NCI-H1436 treated with DMSO at 0.1 percent for 48 hours (cell line): Measurements from ENCODE around the gene VMP1.
"Not testable (repeated sequence)": the region's sequence is repeated elsewhere in the genome, so short reads cannot be mapped to it uniquely, and the experiment has no call there.

Experiments used
- DNase-seq: peaks from one replicate; lab custom pipeline; 2025; lab: John Stamatoyannopoulos, UW

The VMP1 gene

GRCh38 chr17:59779521-59779920, 72.1 kb downstream of the VMP1 start:
- DNase-seq: no peak

GRCh38 chr17:59780548-59780947, 73.1 kb downstream of the VMP1 start:
- not testable (repeated sequence) for DNase-seq

DNA sequence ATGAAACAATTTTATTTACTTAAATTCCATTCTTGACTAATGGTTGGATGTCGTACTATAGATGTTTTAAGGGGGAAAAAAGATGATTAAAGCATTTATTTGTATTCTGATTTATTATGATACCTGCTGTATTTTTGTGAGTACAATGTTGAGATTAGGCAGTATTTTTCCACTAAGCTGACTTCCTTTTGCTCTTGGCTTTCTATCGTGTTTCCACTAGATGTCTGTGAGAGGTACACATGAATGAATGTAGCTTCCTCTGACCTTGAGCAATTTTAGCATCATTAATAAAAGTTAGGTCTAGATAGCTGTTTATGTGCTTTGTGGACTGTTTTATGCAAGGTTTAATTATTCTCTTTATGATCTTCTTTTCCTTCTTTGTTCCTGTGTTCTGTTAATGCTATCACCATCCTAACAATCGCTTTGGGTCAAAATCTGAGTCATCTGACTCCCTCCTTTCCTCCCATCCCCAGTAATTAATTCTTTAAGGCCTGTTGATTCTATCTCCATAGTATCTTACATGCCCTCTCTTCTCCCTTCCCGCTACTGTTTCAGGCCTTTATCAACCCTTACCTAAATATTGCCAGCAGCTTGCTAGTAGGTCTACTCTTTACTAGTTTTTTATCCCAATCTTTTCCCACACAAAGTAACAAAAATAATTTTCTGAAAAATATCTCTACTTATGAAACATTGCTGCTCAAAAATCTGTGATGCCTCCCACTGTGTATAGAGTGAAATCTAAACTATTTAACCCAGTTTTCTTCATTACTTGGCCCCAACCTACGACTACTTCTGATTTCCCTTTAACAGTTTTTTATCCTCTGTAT, 76.0 kb downstream of the VMP1 start:
- DNase-seq: no peak

DNA sequence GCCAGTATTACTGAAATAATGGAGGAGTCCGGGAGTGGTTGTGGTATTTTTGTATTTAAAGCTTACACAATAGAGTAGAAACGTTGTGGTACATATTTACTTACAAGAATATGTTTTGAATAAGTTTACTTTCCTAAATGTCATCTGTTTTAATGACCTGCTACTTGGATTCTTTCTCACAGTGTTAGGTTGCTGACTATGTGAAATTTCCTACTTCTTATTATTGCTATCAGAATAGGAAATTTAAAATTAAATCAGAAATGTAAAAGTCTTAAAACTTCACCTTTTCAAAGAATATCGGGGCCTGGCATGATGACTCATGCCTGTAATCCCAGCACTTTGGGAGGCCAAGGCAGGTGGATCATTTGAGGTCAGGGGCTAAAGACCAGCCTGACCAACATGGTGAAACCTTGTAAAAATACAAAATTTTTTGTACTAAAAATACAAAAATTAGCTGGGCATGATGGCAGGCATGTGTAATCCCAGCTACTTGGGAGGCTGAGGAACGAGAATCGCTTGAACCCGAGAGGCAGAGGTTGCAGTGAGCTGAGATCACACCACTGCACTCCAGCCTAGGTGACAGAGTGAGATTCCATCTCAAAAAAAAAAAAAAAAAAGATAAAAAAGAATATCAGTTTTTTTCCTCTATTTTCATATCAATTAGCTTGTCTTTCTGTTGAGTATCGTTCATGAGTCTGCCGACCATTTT, 77.8 kb downstream of the VMP1 start:
- DNase-seq: no peak

- DNase-seq: no peak
Observed at GRCh38 chr17:59786213-59786535, 78.7 kb downstream of the VMP1 start.

DNA sequence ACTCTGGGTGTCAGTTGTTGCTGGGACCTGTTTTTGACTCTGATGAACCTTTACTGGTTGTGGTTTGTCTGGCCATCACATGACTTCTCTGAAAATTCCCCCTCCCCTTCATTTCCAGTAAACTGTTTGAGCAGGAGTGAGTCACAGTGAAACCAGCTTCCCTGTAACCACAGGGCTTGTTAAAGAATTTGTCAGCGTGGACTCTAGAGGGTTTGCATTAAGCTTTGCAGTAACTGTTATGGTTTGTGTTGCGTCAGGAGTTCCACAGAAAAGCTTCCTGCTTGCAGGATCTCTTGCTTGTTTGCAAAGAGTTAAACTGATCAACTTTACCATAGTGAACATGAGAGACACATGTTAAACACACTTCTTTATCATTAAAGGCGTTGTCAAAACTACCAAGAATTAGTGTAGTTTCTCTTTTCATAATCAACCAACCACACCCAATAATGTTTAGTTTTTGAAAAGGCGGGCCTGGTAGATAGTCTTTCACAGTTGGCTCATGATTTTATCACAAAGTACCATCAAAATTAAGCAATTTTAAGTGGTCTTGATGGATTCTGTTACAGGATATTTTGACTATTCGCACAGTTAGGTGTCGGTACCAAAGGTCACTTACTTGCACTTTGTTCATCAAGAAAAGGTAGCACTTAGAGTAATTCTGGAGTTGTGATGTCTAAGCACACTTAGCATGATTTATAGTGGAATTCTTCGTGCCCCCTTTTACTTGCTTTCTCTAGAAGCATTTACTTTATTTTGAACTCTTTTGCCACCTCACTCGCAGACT, 79.3 kb downstream of the VMP1 start:
- no peak for DNase-seq

DNA sequence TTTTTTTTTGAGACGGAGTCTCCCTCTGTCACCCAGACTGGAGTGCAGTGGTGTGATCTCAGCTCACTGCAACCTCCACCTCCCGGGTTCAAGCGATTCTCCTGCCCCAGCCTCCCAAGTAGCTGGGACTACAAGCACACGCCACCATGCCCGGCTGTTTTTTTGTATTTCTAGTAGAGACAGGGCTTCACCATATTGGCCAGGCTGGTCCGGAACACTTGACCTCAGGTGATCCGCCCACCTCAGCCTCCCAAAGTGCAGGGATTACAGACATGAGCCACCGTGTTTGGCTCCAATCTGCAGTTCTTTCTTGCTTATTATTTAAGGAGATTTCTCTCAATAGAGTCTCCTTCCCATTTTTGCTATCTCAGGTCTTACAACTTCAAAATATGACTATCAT, 82.4 kb downstream of the VMP1 start:
- not testable (repeated sequence) for DNase-seq

- DNase-seq: not testable (repeated sequence)
Observed at GRCh38 chr17:59790418-59790817, 83.0 kb downstream of the VMP1 start.

DNA sequence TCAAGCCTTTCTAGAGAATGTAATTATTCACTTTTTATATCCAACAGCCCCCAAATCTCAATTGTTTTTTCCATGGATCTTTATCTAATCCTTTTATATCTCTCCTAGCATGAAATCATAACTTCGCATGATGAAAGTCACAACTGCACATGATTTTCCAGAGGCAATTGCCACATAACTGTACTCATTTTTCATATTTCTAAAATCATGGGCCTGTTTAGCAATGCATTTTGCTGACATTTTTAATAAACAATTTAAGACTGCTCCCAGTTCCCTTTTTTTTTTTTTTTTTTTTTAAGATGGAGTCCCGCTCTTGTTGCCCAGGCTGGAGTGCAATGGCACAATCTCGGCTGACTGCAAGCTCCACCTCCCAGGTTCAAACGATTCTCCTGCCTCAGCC, 83.5 kb downstream of the VMP1 start:
- no peak for DNase-seq

DNA sequence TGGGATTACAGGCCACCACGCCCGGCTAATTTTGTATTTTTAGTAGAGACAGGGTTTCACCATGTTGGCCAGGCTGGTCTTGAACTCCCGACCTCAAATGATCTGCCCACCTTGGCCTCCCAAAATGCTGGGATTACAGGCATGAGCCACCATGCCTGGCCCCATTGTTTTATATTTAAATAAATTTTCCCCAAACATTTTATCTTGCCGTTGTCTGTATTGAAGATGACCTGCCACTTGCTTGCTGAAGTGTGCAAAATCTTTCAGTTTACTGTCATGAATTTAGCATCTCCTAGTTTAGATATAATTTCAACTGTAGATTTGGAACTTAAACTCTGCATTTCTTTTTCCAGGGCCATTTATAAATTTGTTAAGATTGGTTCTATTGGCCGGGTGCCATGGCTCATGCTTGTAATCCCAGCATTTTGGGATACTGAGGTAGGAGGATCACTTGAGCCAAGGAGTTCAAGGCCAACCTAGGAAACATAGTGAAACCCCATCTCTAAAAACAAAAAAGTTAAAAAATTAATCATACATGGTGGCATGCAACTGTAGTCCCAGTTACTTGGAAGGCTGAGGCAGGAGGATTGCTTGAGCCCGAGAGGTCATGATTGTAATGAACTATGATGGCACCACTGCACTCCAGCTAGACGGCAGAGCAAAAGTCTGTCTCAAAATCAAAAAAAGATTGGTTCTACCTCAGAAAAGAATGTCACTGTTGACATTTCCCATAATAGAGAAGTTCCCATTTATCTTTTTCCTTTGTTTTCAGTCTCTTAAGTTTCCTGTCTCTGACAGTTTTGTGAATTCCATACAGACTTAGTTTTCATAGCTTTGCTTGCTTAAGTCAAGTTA, 84.4 kb downstream of the VMP1 start:
- DNase-seq: no peak

- not testable (repeated sequence) for DNase-seq
Observed at GRCh38 chr17:59792458-59792823, 85.0 kb downstream of the VMP1 start.

DNA sequence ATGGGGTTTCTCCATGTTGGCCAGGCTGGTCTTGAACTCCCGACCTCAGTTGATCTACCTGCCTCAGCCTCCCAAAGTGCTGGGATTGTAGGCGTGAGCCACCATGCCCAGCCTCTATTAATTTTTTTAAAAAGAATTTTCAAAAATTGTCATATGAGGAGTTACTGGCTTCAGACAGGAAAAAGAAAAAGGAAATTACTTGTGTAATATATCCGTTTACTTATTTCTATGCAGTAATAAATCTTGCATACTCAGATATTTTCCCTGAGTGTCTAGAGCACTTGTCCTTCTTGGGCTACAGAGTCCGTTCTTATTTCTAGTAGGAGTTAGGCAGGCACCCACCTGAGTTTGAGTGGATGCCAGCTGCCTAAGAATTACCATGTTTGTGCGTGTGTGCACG, 85.8 kb downstream of the VMP1 start:
- DNase-seq: no peak

DNA sequence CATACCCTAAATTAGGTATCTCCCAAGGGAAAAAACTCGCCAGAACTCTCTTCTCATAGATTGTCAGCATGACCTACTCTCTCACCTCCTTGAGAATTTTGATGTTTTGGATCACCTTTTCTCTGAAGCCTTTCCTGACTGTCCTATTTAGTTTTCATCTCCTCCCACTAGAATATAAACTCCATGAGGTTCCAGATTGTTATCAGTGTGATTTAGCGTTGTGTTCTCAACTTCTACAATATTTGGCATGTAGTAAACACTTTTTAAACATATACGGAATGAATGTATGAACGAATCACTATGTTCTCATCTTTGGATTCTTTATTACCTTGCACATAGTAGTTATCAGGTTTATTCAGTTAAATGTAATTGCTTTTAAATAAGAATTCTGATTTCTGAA, 88.7 kb downstream of the VMP1 start:
- no peak for DNase-seq

DNA sequence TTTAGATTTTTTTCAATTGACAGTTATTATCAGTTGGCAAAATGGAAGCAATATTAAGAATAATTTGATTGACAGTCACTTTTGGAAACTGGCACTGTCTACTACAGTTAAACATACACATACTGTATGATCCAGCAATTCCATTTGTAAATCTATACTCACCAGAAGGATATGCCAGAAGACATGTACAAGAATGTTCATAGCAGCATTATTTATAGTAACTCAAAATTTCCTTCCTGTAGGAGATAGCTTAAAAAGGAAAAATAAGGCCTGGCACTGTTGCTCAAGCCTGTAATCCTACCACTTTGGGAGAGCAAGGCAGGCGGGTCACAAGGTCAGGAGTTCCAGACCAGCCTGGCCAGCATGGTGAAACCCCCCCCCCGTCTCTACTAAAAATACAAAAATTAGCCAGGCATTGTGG, 89.3 kb downstream of the VMP1 start:
- DNase-seq: no peak

- DNase-seq: no peak
Observed at GRCh38 chr17:59798111-59798510, 90.7 kb downstream of the VMP1 start.

DNA sequence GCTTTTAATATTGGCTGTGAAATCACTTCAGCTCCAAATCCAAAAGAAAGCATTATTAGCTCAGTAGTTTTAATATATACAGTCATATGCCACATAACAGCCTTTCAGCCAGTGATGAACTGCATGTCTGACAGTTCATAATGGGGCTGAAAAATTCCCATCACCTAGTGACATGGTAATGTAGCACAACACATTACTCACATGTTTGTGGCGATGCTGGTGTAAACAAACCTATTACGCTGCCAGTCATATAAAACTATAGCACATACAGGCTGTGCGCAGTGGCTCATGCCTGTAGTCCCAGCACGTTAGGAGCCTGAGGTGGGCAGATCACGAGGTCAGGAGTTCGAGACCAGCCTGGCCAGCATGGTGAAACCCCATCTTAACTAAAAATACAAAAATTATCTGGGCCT, 93.1 kb downstream of the VMP1 start:
- no peak for DNase-seq

- no peak for DNase-seq
Observed at GRCh38 chr17:59802160-59802559, 94.7 kb downstream of the VMP1 start.

DNA sequence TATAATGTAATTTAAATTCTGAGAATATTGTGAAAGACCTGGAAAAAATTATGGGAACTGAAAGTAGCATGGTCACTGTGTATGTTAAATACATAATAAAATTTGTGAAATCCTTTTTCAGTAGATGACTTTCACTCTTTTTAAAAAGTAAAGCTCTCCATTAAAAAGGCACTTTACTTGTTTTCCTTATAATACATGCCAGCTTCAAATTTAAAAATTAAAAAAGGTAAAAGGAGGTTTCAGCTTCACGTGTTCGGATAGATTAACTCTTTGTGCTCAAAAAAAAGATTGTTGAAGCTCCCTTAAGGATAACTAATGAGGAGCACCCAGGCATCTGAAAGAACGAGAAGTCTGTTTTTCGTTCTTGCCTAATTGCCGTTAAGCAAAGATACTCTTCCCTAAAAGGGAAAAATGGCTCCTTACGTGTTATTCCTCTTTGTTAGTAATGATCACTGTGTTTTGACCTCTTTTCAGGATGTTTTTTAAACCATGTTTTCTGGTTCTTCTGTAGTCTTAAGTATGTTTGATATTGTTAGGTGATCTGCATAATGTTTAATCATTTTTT, 97.5 kb downstream of the VMP1 start:
- DNase-seq: no peak

DNA sequence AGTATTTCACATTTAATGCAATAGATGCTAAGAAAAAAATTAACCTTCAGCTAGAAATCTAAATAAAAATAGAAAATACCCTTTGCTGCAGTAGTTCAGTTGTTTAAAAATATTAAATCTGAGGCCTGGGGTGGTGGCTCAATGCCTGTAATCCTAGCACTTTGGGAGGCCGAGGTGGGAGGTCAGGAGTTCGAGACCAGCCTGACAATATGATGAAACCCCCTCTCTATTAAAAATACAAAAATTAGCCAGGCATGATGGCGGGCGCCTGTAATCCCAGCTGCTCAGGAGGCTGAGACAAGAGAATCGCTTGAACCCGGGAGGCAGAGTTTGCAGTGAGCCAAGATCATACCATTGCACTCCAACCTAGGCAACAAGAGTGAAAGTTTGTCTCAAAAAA, 98.9 kb downstream of the VMP1 start:
- not testable (repeated sequence) for DNase-seq

GRCh38 chr17:59807892-59808509, 100.5 kb downstream of the VMP1 start:
- DNase-seq: no peak

DNA sequence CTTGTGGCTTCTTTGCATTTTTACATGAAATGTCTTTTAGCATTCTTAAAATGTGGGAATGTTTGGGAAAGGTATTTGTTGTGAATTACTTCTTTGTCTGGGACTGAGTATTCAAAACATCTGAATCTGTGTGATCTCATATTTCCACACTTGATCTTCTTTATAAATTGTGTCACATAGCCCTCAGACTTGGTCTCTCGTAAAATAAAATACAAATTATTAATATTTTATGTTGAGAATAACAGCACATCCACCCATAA, 103.4 kb downstream of the VMP1 start:
- no peak for DNase-seq
